Kidney (tissue), 14 donors: ENCODE measurements around the gene MAD1L1. TPM values are rescaled to one million over a fixed set of nuclear protein-coding genes. Genes with fewer than 3 reads are reported as not detected.

ENCODE experiments used
- DNase-seq, 5 donors: peaks; one replicate each; pipeline ENCODE4 v3.0.0-alpha.2; 2013 to 2020
- FAIRE-seq: peaks from 2 replicates; lab custom pipeline; 2012; peaks lifted over from hg19 to GRCh38; lab: Jason Lieb, UNC
- H3K27ac ChIP-seq, 2 donors: one replicate each; pipeline ENCODE4 v1.7.0; 2013; ENCODE audit warnings: low read depth in 2 of 2, low read length in 2 of 2, inconsistent platforms in 1 of 2
- H3K27me3 ChIP-seq: one replicate; pipeline ENCODE4 v1.7.1; 2013; ENCODE audit warnings: low read length, inconsistent platforms; ENCODE audit not compliant: control insufficient read depth, insufficient read depth
- H3K36me3 ChIP-seq, 3 donors: one replicate each; pipeline versions ENCODE4 v1.7.0 to v1.7.1; 2013; ENCODE audit warnings: low read length in 3 of 3, control low read depth in 1 of 3, inconsistent platforms in 1 of 3; ENCODE audit not compliant: insufficient read depth in 3 of 3, control insufficient read depth in 2 of 3
- H3K4me1 ChIP-seq, 3 donors: one replicate each; pipeline versions ENCODE4 v1.7.0 to v1.7.1; 2013; ENCODE audit warnings: low read length in 3 of 3, inconsistent platforms in 1 of 3, low read depth in 1 of 3; ENCODE audit not compliant: control insufficient read depth in 2 of 3, insufficient read depth in 2 of 3
- H3K4me3 ChIP-seq, 3 donors: one replicate each; pipeline versions ENCODE4 v1.7.0 to v1.8.1; 2013; ENCODE audit warnings: low read length in 3 of 3, control low read depth in 1 of 3, inconsistent platforms in 1 of 3
- H3K9ac ChIP-seq, 3 donors: one replicate each; pipeline versions ENCODE4 v1.7.0 to v1.7.1; 2013; ENCODE audit warnings: low read length in 3 of 3, control low read depth in 1 of 3, inconsistent platforms in 1 of 3
- H3K9me3 ChIP-seq, 3 donors: one replicate each; pipeline versions ENCODE4 v1.7.0 to v1.7.1; 2013; ENCODE audit warnings: low read length in 3 of 3, control low read depth in 1 of 3, inconsistent platforms in 1 of 3; ENCODE audit not compliant: control insufficient read depth in 2 of 3, insufficient read depth in 1 of 3
- intact Hi-C: fragments of 100-400 bp; cut with DNase I; formaldehyde crosslinking; loops from one replicate; pipeline ENCODE4 v1.11.1; 2022
- polyA plus RNA-seq: library from polyadenylated mRNA; stranded (reverse); fragments of 350-450 nt; fragmentation: Illumina TruSeq; extraction: RNeasy Lipid Tissue Mini Kit (QIAGEN cat#74804); gene quantifications from one replicate; pipeline ENCODE4 v1.2.3, GENCODE V29; 2014; ENCODE audit warnings: low read depth, low replicate concordance; ENCODE audit not compliant: insufficient read depth
- total RNA-seq: library from RNA; stranded (reverse); fragmentation: NEBNext Ultra II Directional; extraction: Animal tissue kit (Norgen Biotek cat#: 25700); gene quantifications from one replicate; pipeline ENCODE4 v1.2.1, GENCODE V29; 2021
- TF ChIP-seq, protein P1 (sequence below): IDR thresholded peaks from 3 replicates; pipeline ENCODE4 v1.5.1; 2012; ENCODE audit warnings: mild to moderate bottlenecking, moderate library complexity, borderline replicate concordance; ENCODE audit not compliant: insufficient read depth; ENCODE audit errors: extremely low read depth
- donor health status: control.
- donor health status: control.
- donor health status: control.
- donor health status: control.
- donor health status: control.
- donor health status: DM: yes; HTN: yes; CAD: no.
- donor health status: Normal renal cell carcinoma (clear cell type).

The MAD1L1 gene
- total and polyA plus RNA-seq, 2 donors from 2014 or later, result 33.2 to 45.2 TPM

DNA sequence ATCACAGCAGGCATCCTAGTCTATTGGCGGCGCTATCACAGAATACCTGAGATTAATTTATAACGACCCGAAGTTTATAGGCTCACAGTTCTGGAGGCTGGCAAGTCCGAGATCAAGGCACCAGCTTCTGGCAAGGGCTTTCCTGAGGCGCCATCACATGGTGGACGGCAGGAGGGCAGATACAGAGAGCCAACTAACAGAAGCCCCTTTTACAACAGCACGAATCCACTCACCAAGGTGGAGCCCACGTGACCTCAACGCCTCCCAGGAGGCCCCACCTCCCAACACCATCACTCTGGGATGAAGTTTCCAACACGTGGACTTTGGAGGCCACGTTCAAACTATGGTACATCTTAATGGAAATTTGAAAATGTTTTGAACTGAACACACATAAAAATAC lies 307.4 kb downstream of the MAD1L1 start:
- no peaks in the 10 kb centered on the region for H3K4me1 ChIP-seq
- DNase-seq (peak in 1 of 5 donors; percentile 13), FAIRE-seq (no peak)
- intact Hi-C loops, result no loop called here
- H3K9me3 ChIP-seq, result no peaks in the 10 kb centered on the region
- TF ChIP-seq, protein P1, sequence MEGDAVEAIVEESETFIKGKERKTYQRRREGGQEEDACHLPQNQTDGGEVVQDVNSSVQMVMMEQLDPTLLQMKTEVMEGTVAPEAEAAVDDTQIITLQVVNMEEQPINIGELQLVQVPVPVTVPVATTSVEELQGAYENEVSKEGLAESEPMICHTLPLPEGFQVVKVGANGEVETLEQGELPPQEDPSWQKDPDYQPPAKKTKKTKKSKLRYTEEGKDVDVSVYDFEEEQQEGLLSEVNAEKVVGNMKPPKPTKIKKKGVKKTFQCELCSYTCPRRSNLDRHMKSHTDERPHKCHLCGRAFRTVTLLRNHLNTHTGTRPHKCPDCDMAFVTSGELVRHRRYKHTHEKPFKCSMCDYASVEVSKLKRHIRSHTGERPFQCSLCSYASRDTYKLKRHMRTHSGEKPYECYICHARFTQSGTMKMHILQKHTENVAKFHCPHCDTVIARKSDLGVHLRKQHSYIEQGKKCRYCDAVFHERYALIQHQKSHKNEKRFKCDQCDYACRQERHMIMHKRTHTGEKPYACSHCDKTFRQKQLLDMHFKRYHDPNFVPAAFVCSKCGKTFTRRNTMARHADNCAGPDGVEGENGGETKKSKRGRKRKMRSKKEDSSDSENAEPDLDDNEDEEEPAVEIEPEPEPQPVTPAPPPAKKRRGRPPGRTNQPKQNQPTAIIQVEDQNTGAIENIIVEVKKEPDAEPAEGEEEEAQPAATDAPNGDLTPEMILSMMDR, result no peak
- no peaks in the 10 kb centered on the region for H3K36me3 ChIP-seq
- no peak overlapping the region for H3K4me3 ChIP-seq
- H3K27ac ChIP-seq, result no peak overlapping the region
- H3K9ac ChIP-seq, result no peak overlapping the region
- no peaks in the 10 kb centered on the region for H3K27me3 ChIP-seq

DNA sequence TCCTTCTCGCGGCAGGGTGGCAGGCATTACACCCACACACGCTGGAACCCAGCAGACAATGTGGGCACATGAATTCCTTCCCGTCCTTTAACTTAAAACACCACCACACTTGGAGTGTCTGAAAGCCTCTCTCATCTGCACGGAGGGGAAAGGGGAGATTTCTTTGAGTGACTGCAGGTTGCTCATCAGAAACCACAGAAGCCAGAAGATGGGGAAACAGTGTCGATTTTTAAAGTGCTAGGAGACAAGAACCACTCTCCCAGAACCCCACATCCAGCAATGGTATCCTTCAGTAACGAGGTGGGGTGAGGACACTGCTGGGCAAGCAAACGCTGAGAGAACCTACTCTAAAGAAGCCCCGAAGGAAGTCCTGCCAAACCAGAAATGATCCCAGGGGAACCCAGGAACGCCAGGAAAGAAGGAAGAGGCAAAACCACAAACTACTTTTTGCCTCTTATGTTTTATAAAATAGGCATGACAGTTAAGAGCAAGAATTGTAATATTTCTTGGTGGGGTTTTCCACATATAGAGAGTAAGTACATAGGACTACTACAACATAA lies 308.4 kb downstream of the MAD1L1 start:
- TF ChIP-seq, protein P1, result no peak
- Histone ChIP-seq H3K36me3 (no peaks in the 10 kb centered on the region), H3K27me3 (no peaks in the 10 kb centered on the region), H3K27ac (no peak overlapping the region), H3K4me1 (peaks cover 0 to 6% (median 0%) of the 10 kb centered on the region in 3 donors), H3K9me3 (no peaks in the 10 kb centered on the region), H3K9ac (no peak overlapping the region), H3K4me3 (no peak overlapping the region)
- peak in 1 of 5 donors; percentile 14 for DNase-seq
- intact Hi-C loops, result no loop called here
- no peak for FAIRE-seq

DNA sequence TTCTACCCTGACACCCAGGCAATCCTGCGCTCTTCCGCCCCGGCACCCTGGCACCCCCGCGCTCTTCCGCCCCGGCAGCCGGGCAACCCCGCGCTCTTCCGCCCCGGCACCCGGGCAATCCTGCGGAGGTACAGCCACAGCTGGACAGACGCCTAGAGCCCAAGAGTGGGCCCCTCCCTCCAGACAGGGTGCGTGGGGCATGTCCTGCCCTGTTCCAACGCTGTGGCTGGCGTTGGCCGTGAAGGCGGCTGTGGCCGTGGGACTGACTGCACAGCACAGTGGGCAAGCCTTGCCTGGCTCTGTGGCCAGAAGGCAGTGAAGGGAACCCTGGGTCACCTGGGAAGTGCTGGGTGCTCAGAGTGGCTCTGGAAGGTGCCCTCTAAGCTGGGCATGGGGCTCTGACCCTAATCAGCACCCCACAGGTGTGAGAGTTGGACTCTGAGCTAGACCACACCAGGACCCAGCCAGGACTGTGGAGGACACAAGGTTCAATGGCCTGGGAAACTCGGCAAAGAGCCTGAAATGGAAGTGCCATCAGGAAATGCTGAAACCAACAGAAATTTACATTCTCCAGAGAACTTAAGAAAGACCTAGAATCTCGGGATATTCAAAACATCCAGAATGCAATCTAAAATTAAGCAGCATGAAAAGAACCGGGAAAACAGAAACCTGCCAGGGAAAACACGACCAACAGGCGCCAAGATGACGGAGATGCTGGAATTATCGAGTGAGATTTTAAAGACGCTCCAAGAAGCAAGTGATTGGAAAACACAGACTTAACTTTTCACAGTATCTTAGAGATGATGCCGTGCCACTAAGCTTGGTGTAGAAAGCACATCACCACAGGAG lies 309.1 kb downstream of the MAD1L1 start:
- no peak overlapping the region for H3K27ac ChIP-seq
- peak in 1 of 5 donors; percentile 68 for DNase-seq
- no peaks in the 10 kb centered on the region for H3K36me3 ChIP-seq
- H3K4me1 ChIP-seq, result peaks cover 0 to 6% (median 0%) of the 10 kb centered on the region in 3 donors
- no peaks in the 10 kb centered on the region for H3K9me3 ChIP-seq
- no peak overlapping the region for H3K9ac ChIP-seq
- H3K4me3 ChIP-seq, result no peak overlapping the region
- TF ChIP-seq, protein P1, result no peak
- H3K27me3 ChIP-seq, result no peaks in the 10 kb centered on the region
- no peak for FAIRE-seq
- intact Hi-C loops, result no loop called here
